ENCODE results near the gene NACAD. TPM values are rescaled to one million over a fixed set of nuclear protein-coding genes. Genes with fewer than 3 reads are reported as not detected.

Gene NACAD
- total RNA-seq, 1 donor from 2014 or later, result 9.6 TPM

- TF ChIP-seq, protein P1, sequence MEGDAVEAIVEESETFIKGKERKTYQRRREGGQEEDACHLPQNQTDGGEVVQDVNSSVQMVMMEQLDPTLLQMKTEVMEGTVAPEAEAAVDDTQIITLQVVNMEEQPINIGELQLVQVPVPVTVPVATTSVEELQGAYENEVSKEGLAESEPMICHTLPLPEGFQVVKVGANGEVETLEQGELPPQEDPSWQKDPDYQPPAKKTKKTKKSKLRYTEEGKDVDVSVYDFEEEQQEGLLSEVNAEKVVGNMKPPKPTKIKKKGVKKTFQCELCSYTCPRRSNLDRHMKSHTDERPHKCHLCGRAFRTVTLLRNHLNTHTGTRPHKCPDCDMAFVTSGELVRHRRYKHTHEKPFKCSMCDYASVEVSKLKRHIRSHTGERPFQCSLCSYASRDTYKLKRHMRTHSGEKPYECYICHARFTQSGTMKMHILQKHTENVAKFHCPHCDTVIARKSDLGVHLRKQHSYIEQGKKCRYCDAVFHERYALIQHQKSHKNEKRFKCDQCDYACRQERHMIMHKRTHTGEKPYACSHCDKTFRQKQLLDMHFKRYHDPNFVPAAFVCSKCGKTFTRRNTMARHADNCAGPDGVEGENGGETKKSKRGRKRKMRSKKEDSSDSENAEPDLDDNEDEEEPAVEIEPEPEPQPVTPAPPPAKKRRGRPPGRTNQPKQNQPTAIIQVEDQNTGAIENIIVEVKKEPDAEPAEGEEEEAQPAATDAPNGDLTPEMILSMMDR (IDR thresholded peaks at IDR 0.05), result no peak
- no peaks in the 10 kb centered on the region for H3K4me1 Mint-ChIP-seq (ENCODE audit: unreplicated experiment)
- H3K36me3 Mint-ChIP-seq (ENCODE audit: unreplicated experiment), result no peaks in the 10 kb centered on the region
- H3K27ac Mint-ChIP-seq (ENCODE audit: unreplicated experiment), result no peak overlapping the region
- no peak overlapping the region for H3K4me3 Mint-ChIP-seq (ENCODE audit: unreplicated experiment)
- no peaks in the 10 kb centered on the region for H3K9me3 Mint-ChIP-seq (ENCODE audit: unreplicated experiment)
- no peak for DNase-seq (ENCODE audit: extremely low spot score, unreplicated experiment)
- H3K27me3 Mint-ChIP-seq (ENCODE audit: unreplicated experiment), result no peaks in the 10 kb centered on the region
These were observed 7.1 kb downstream of the NACAD start for GRCh38 chr7:45081670-45081974.

DNA sequence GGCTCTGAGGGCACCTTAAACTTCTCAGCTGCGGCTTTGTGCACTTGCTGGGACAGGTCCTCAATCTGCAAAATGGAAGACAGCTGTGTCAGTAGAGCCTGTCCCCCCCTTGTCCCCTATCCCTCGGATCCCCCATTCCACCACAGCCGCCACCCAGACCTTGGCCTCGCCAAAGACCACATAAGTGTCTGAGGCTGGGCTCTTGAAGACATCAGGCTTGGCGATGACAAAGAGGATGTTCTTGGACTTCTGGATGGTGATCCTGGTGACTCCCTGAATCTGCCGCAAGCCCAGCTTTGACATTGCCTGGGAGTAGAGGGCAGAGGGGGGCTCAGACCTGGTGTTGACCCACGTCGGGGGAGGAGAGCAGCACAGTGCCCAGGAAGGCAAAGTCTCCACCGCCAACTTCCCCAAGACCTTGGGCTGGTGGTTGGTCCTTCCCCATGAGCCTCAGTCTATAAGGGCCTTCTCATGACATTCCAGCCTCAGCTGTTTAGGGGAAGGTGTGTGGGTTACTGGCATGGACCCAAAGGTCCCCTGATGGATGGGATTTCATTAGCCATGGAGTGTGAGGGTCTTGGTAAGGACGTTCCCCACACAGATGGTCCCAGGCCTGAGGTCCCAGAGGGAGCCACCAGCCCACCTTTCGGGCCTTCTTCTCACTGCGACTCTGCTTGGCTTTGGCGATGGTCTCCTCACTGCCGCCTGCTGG, 7.7 kb downstream of the NACAD start:
- DNase-seq (ENCODE audit: extremely low spot score, unreplicated experiment), result no peak
- Mint-ChIP-seq H3K4me3 (ENCODE audit: unreplicated experiment) (no peak overlapping the region), H3K4me1 (ENCODE audit: unreplicated experiment) (no peaks in the 10 kb centered on the region), H3K27ac (ENCODE audit: unreplicated experiment) (no peak overlapping the region), H3K27me3 (ENCODE audit: unreplicated experiment) (no peaks in the 10 kb centered on the region), H3K9me3 (ENCODE audit: unreplicated experiment) (no peaks in the 10 kb centered on the region), H3K36me3 (ENCODE audit: unreplicated experiment) (no peaks in the 10 kb centered on the region)
- TF ChIP-seq, protein P1 (IDR thresholded peaks at IDR 0.05), result no peak

DNA sequence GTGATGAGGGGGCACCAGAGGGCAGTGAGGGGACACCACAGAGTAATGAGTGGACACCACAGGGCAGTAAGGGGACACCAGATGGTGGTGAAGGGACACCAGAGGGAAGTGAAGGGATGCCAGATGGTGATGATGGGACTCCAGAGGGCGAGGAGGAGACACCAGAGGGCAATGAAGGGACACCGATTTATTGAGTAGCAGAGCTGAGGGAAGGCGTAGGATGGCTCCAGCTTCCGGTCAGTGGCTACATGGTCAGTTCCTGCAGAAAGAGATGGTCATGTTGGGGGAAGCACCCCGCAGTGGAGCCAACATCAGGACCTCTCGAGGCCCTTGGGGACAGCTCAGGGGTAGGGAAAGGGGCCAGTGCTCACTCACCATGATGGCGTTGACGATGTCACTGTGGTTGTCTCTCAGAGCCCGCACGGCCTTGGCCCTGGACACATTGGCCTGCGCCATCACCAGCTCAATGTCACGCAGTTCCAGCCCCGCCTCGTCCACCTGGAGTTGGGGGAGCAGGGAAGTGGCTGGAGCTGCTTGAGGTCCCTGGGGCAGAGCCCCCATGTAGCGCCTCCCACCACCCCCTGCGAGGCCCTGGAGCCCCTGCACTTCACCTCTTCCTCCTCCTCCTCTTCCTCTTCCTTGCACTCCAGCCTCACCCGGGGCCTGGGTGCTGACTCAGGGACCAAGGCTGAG, 8.4 kb downstream of the NACAD start:
- Mint-ChIP-seq H3K4me3 (ENCODE audit: unreplicated experiment) (no peak overlapping the region), H3K9me3 (ENCODE audit: unreplicated experiment) (no peaks in the 10 kb centered on the region), H3K4me1 (ENCODE audit: unreplicated experiment) (no peaks in the 10 kb centered on the region), H3K27me3 (ENCODE audit: unreplicated experiment) (no peaks in the 10 kb centered on the region), H3K36me3 (ENCODE audit: unreplicated experiment) (peaks cover 2% of the 10 kb centered on the region), H3K27ac (ENCODE audit: unreplicated experiment) (no peak overlapping the region)
- TF ChIP-seq, protein P1 (IDR thresholded peaks at IDR 0.05), result no peak
- no peak for DNase-seq (ENCODE audit: extremely low spot score, unreplicated experiment)

DNA sequence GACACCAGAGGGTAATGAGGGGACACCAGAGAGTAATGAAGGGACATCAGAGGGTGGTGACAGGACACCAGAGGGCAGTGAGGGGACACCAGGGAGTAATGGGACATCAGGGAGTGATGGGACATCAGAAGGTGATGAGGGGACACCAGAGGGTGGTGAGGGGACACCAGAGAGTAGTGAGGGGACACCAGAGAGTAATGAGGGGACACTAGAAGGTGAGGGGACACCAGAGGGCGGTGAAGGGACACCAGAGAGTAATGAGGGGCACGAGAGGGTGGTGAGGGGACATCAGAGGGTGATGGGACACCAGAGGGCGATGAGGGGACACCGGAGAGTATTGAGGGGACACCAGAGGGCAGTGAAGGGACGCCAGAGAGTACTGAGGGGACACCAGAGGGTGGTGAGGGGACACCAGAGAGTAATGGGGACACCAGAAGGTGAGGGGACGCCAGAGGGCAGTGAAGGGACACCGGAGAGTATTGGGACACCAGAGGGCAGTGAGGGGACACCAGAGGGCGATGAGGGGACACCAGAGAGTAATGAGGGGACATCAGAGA, 10.6 kb downstream of the NACAD start:
- H3K9me3 Mint-ChIP-seq (ENCODE audit: unreplicated experiment), result no peaks in the 10 kb centered on the region
- H3K27me3 Mint-ChIP-seq (ENCODE audit: unreplicated experiment), result no peaks in the 10 kb centered on the region
- no peak for DNase-seq (ENCODE audit: extremely low spot score, unreplicated experiment)
- no peak overlapping the region for H3K4me3 Mint-ChIP-seq (ENCODE audit: unreplicated experiment)
- peaks cover 6% of the 10 kb centered on the region for H3K36me3 Mint-ChIP-seq (ENCODE audit: unreplicated experiment)
- TF ChIP-seq, protein P1 (IDR thresholded peaks at IDR 0.05), result no peak
- H3K4me1 Mint-ChIP-seq (ENCODE audit: unreplicated experiment), result peaks cover 7% of the 10 kb centered on the region
- H3K27ac Mint-ChIP-seq (ENCODE audit: unreplicated experiment), result no peak overlapping the region

DNA sequence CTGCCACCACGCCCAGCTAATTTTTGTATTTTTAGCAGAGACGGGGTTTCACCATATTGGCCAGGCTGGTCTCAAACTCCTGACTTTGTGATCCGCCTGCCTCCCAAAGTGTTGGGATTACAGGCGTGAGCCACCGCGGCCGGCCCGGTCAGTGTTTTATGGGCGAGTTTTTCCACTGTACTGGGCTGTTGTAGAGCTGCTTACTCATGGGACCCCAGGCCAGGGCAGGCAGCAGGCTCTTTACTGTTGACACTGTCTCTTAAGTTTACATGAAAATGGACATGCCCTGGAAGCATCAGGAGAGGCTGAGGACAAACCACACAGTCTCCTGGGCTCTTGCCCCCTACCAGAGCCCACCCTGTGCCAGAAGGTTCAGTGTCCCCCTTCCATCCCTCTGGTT, 11.2 kb downstream of the NACAD start:
- DNase-seq (ENCODE audit: extremely low spot score, unreplicated experiment), result no peak
- Mint-ChIP-seq H3K9me3 (ENCODE audit: unreplicated experiment) (no peaks in the 10 kb centered on the region), H3K4me3 (ENCODE audit: unreplicated experiment) (no peak overlapping the region), H3K27ac (ENCODE audit: unreplicated experiment) (no peak overlapping the region), H3K36me3 (ENCODE audit: unreplicated experiment) (peaks cover 10% of the 10 kb centered on the region), H3K4me1 (ENCODE audit: unreplicated experiment) (peaks cover 14% of the 10 kb centered on the region), H3K27me3 (ENCODE audit: unreplicated experiment) (no peaks in the 10 kb centered on the region)
- TF ChIP-seq, protein P1 (IDR thresholded peaks at IDR 0.05), result no peak

Measured in osteocyte (in vitro differentiated cells).